Tibial artery (tissue), 4 donors: ENCODE measurements around the gene PSMA3.

Source experiments
- DNase-seq, 2 donors: peaks; one replicate each; pipeline ENCODE4 v3.0.0-alpha.2; 2019
- H3K27ac ChIP-seq, 2 donors: fragments of 200-600 bp; sonication (generic) in 1 of 2; 1 replicate in 1 of 2; 2 replicates in 1 of 2; pipeline ENCODE4 v1.5.1; 2018 to 2019; ENCODE audit warnings: mild to moderate bottlenecking in 1 of 2
- H3K27me3 ChIP-seq, 2 donors: fragments of 200-600 bp; sonication (generic) in 1 of 2; one replicate each; pipeline versions ENCODE4 v1.5.1 to v1.6.0; 2016 to 2019
- H3K36me3 ChIP-seq, 3 donors: fragments of 200-600 bp; sonication (generic) in 2 of 3; one replicate each; pipeline ENCODE4 v1.5.1; 2016 to 2019; ENCODE audit warnings: mild to moderate bottlenecking in 2 of 3
- H3K4me1 ChIP-seq, 4 donors: fragments of 200-600 bp; sonication (generic) in 2 of 4; 1 replicate in 3 of 4; 2 replicates in 1 of 4; pipeline ENCODE4 v1.5.1; 2016 to 2019
- H3K4me3 ChIP-seq, 2 donors: fragments of 200-600 bp; sonication (generic) in 1 of 2; 1 replicate in 1 of 2; 2 replicates in 1 of 2; pipeline ENCODE4 v1.5.1; 2018 to 2019; ENCODE audit warnings: mild to moderate bottlenecking in 2 of 2
- H3K9me3 ChIP-seq, 3 donors: fragments of 200-600 bp; sonication (generic) in 1 of 3; one replicate each; pipeline ENCODE4 v1.5.1; 2016 to 2019
- intact Hi-C: fragments of 100-400 bp; cut with DNase I; formaldehyde crosslinking; loops from one replicate; pipeline ENCODE4 v1.15.0; 2023; ENCODE audit warnings: low total_unique reads
- TF ChIP-seq, protein P1 (sequence below), 2 experiments: fragments of 200-600 bp in 1 of 2; fragments of 450-650 bp in 1 of 2; IDR thresholded peaks; one replicate each; pipeline ENCODE4 v1.5.1; 2017 to 2019; ENCODE audit warnings: antibody characterized with exemption in 2 of 2, mild to moderate bottlenecking in 1 of 2, moderate library complexity in 1 of 2

PSMA3 gene

GRCh38 chr14:58297412-58297761, 52.7 kb downstream of the PSMA3 start:
- Histone ChIP-seq H3K27ac (peak overlapping the region; percentile 93 to 94), H3K4me3 (peak overlapping the region; percentile 78 to 92), H3K9me3 (no peaks in the 10 kb centered on the region), H3K36me3 (peaks cover 18 to 37% (median 36%) of the 10 kb centered on the region in 3 donors), H3K4me1 (peaks cover 0 to 55% (median 17%) of the 10 kb centered on the region in 4 donors), H3K27me3 (no peaks in the 10 kb centered on the region)
- TF ChIP-seq, protein P1, sequence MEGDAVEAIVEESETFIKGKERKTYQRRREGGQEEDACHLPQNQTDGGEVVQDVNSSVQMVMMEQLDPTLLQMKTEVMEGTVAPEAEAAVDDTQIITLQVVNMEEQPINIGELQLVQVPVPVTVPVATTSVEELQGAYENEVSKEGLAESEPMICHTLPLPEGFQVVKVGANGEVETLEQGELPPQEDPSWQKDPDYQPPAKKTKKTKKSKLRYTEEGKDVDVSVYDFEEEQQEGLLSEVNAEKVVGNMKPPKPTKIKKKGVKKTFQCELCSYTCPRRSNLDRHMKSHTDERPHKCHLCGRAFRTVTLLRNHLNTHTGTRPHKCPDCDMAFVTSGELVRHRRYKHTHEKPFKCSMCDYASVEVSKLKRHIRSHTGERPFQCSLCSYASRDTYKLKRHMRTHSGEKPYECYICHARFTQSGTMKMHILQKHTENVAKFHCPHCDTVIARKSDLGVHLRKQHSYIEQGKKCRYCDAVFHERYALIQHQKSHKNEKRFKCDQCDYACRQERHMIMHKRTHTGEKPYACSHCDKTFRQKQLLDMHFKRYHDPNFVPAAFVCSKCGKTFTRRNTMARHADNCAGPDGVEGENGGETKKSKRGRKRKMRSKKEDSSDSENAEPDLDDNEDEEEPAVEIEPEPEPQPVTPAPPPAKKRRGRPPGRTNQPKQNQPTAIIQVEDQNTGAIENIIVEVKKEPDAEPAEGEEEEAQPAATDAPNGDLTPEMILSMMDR (IDR thresholded peaks at IDR 0.05): no peak
- intact Hi-C loops: loop anchor here (5.0 kb wide), 1 partner anchor 55 kb away; the partner anchor contains the start of gene PSMA3
- peak in 1 of 2 donors; percentile 66 for DNase-seq

- DNase-seq: peak; percentile 97 to 99
- peaks cover 16 to 40% (median 36%) of the 10 kb centered on the region in 3 donors for H3K36me3 ChIP-seq
- H3K27ac ChIP-seq: peak overlapping the region; percentile 93 to 97
- H3K9me3 ChIP-seq: no peaks in the 10 kb centered on the region
- TF ChIP-seq, protein P1 (IDR thresholded peaks at IDR 0.05): peak in 1 of 2 experiments; percentile 61
- peak overlapping the region; percentile 92 to 99 for H3K4me3 ChIP-seq
- no peaks in the 10 kb centered on the region for H3K27me3 ChIP-seq
- peaks cover 0 to 50% (median 19%) of the 10 kb centered on the region in 4 donors for H3K4me1 ChIP-seq
- intact Hi-C loops: loop anchor here (5.0 kb wide), 1 partner anchor 56 kb away; the partner anchor contains the start of gene PSMA3
These were observed 53.3 kb downstream of the PSMA3 start for GRCh38 chr14:58297762-58298476.

DNA sequence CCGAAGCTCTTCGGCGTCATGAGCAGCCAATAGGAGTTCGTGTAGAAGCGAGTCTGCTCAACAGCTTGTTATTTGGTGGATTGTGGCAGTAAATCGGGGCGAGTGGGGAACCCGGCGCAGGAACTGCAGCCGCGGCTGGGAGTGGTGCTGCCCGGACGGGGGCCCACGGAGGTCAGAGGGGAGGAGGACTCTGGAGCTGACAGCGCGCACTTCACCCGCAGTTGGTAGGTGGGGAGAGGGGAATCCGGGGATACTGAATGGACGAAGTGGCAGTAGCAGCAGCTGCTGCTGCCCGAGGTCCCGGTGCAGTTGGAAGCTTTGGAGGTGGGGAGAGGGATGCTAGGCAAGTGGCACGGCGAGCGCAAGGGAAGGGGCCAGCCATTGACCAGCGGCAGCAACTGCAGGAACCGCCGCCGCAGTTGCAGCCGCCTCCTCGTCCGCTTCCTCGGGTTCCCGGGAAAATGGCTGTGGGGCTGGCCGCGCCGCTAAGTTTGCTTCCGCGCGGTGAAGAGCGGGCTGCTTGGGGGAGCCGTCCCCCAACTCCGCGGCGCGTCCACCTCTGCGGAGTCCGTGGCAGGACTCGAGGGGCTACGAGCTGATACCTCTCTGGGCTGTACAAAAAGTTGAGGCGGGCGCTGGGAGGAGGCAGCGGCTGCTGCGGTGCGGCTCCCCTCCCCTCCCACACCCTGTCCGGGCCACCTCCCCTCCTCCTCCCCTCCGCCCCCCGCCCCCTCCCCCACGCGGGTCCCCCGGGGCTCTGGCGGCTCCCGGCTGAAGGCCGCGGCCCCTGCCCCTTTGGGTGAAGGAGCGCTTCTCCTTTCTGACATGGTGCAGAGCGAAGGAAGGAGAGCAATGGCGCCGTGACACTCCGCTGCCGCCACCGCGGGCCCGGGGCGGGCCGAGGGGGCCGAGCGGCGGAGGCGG, 54.1 kb downstream of the PSMA3 start, which contains the start of gene ARID4A:
ARID4A (plus strand) TSS at position 79 of the 924 bp plus-strand sequence. CDS start 1,300 bp downstream, outside the sequence.
- TF ChIP-seq, protein P1 (IDR thresholded peaks at IDR 0.05): no peak
- intact Hi-C loops: loop anchor here (5.0 kb wide), 1 partner anchor 56 kb away; the partner anchor contains the start of gene PSMA3
- Histone ChIP-seq H3K27me3 (no peaks in the 10 kb centered on the region), H3K4me3 (peak within 1 kb of the TSS; percentile 92 to 99), H3K9me3 (no peaks in the 10 kb centered on the region), H3K36me3 (peaks cover 16 to 36% (median 33%) of the 10 kb centered on the region in 3 donors), H3K27ac (peak within 1 kb of the TSS; percentile 93 to 97), H3K4me1 (peaks cover 0 to 48% (median 19%) of the 10 kb centered on the region in 4 donors)
- DNase-seq: peak; percentile 94 to 97

DNA sequence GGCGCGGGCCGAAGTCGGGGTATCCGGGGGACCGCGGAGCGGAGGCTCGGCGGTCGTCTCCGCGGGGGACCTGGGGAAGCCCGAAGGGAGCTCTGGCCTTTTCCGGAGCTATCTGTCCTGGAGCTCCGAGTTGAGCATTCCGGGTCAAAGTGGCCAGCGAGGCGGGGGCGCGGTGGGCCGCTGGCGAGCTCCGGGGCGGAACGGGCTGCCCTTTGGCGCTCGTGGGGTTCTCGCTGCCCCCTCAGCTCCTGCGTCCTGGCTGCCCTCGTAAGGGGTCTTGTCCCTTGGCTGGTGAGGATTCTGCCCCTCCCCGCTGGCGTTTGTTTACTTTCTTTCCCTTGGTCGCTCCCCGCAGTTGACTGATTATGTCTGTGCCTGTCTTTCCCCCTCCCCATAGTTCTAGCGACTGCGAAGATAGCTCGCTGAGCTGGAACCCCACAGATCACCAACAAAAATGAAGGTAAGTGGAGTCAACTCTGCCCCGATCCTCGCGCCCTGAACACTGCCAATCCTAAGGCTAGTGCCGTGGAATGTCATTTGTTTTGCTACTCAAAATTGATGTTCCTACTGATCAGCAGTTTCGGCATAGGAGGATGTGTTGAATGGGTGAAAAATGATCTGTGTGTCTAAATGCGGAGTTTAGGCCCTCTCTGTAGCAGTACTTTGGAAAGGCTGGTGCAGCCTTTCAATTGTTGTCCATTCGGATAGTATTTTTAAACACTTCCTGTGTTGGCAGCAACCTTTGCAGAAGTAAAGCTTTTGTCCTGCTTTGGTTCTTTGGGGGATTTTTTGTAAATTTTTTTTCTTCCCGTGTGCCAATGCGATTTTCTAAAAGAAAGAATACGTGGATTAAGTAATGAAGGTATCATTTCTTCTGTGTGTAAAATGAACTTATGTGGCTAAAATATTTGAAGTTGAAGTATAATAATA, 55.0 kb downstream of the PSMA3 start:
- Histone ChIP-seq H3K27me3 (no peaks in the 10 kb centered on the region), H3K27ac (peak overlapping the region; percentile 93 to 97), H3K9me3 (no peaks in the 10 kb centered on the region), H3K36me3 (peaks cover 8 to 29% (median 24%) of the 10 kb centered on the region in 3 donors), H3K4me1 (peaks cover 0 to 41% (median 17%) of the 10 kb centered on the region in 4 donors), H3K4me3 (peak overlapping the region; percentile 92 to 99)
- intact Hi-C loops: loop anchor here (5.0 kb wide), 1 partner anchor 57 kb away; the partner anchor contains the start of gene PSMA3
- no peak for DNase-seq
- TF ChIP-seq, protein P1 (IDR thresholded peaks at IDR 0.05): no peak
